Spleen (tissue), 11 donors: Measurements from ENCODE around the gene CNOT6. TPM values are rescaled to one million over a fixed set of nuclear protein-coding genes. Genes with fewer than 3 reads are reported as not detected.

Experiments
- DNase-seq: peaks from one replicate; pipeline ENCODE4 v3.0.0-alpha.2; 2020
- H3K27ac ChIP-seq, 8 donors: fragments of 200-600 bp; sonication (generic) in 7 of 8; 1 replicate in 4 of 8; 2 replicates in 4 of 8; pipeline versions ENCODE4 v1.5.0 to v1.8.0; 2016 to 2021; ENCODE audit warnings: inconsistent platforms in 4 of 8, mild to moderate bottlenecking in 4 of 8, moderate library complexity in 1 of 8
- H3K27me3 ChIP-seq, 7 donors: fragments of 200-600 bp; sonication (generic) in 6 of 7; replicated peaks in 1 of 7; 1 replicate in 4 of 7; 2 replicates in 3 of 7; pipeline versions ENCODE4 v1.5.0 to v1.8.0; 2016 to 2021; ENCODE audit warnings: inconsistent platforms in 3 of 7, mild to moderate bottlenecking in 1 of 7
- H3K36me3 ChIP-seq, 6 donors: fragments of 200-600 bp; sonication (generic) in 5 of 6; 1 replicate in 4 of 6; 2 replicates in 2 of 6; pipeline versions ENCODE4 v1.5.0 to v1.8.0; 2016 to 2021; ENCODE audit warnings: inconsistent platforms in 2 of 6
- H3K4me1 ChIP-seq, 6 donors: fragments of 200-600 bp; sonication (generic) in 5 of 6; 1 replicate in 3 of 6; 2 replicates in 3 of 6; pipeline versions ENCODE4 v1.5.0 to v1.8.0; 2016 to 2021; ENCODE audit warnings: inconsistent platforms in 3 of 6
- H3K4me3 ChIP-seq, 8 donors: fragments of 200-600 bp; sonication (generic) in 7 of 8; 1 replicate in 4 of 8; 2 replicates in 4 of 8; pipeline versions ENCODE4 v1.5.0 to v1.8.0; 2016 to 2021; ENCODE audit warnings: inconsistent platforms in 4 of 8, mild to moderate bottlenecking in 4 of 8, moderate library complexity in 2 of 8
- H3K9me3 ChIP-seq, 8 donors: fragments of 200-600 bp; sonication (generic) in 7 of 8; 1 replicate in 4 of 8; 2 replicates in 4 of 8; pipeline versions ENCODE4 v1.5.0 to v1.8.0; 2016 to 2021; ENCODE audit warnings: inconsistent platforms in 4 of 8
- CTCF ChIP-seq, 11 experiments: fragments of 200-600 bp in 7 of 11; fragments of 450-650 bp in 4 of 11; sonication (generic) in 4 of 11; IDR thresholded peaks in 8 of 11; conservative IDR thresholded peaks in 3 of 11; 1 replicate in 7 of 11; 2 replicates in 4 of 11; pipeline versions ENCODE4 v1.4.0 to v1.8.0; 2016 to 2021; ENCODE audit warnings: antibody characterized with exemption in 11 of 11, inconsistent platforms in 4 of 11, mild to moderate bottlenecking in 1 of 11
- POLR2A ChIP-seq, 3 donors: fragments of 450-650 bp; IDR thresholded peaks; one replicate each; pipeline ENCODE4 v1.5.1; 2017; ENCODE audit warnings: antibody characterized with exemption in 3 of 3, mild to moderate bottlenecking in 1 of 3
- POLR2AphosphoS5 ChIP-seq, 3 donors: sonication (generic); formaldehyde crosslinking; IDR thresholded peaks; one replicate each; pipeline ENCODE4 v1.5.1; 2017; ENCODE audit warnings: antibody characterized with exemption in 3 of 3
- WGBS, 5 donors: extraction: QIAGEN DNeasy Blood & Tissue Kit in 3 of 5; methylation state at CpG; one replicate each; pipeline versions ENCODE4 v1.1.5 to v1.1.7; 2013 to 2018; 5-methylcytosine and 5-hydroxymethylcytosine counted together
- intact Hi-C: fragments of 100-400 bp; cut with DNase I; formaldehyde crosslinking; loops from one replicate; pipeline ENCODE4 v1.15.0; 2023; ENCODE audit warnings: low total_unique reads
- polyA plus RNA-seq, 3 donors: library from polyadenylated mRNA; stranded (reverse); fragments of 200-250 nt; gene quantifications; one replicate each; pipeline ENCODE4 v1.2.1, GENCODE V29; 2013
- total RNA-seq, 7 donors: library from RNA; depleted of rRNA in 3 of 7; stranded (reverse); fragments of >200 nt in 3 of 7; fragmentation: NEBNext Ultra II Directional in 4 of 7; extraction: Animal tissue kit (Norgen Biotek cat#: 25700) in 4 of 7; gene quantifications; one replicate each; pipeline versions ENCODE4 v1.1.0 to v1.2.1, GENCODE V29; 2016 to 2021
- donor health status: healthy with polysubstance abuse.
- donor health status: DM: no; HTN: no; CAD: no; lungs with moderate emphysema.
- donor health status: DM: no; HTN: no; CAD: no.
- donor health status: Bipolar disorder and iron deficiency.
- donor health status: healthy.
- donor health status: DM: no; HTN: no; CAD: no.
- donor health status: DM: yes; HTN: yes; CAD: no.

The CNOT6 gene
- total and polyA plus RNA-seq, 10 donors, result 5.5 to 26.5 (median 21.6) TPM

GRCh38 chr5:180590543-180591310 is 96.5 kb downstream of the CNOT6 start:
- Histone ChIP-seq H3K27ac (peak overlapping the region in 2 of 8 donors; percentile 39 to 46), H3K4me3 (peak overlapping the region in 7 of 8 donors; percentile 16 to 58 (median 27)), H3K4me1 (peaks cover 5 to 28% (median 22%) of the 10 kb centered on the region in 6 donors), H3K27me3 (peaks cover 0 to 65% (median 28%) of the 10 kb centered on the region in 7 donors), H3K9me3 (peaks cover 0 to 1% (median 0%) of the 10 kb centered on the region in 8 donors), H3K36me3 (no peaks in the 10 kb centered on the region)
- intact Hi-C loops, result no loop called here
- WGBS, 5 donors, result 4 to 17% (median 5%) methylated on average over 6 to 63 of the region's 63 CpGs
- DNase-seq, result peak; percentile 75
- no peak for TF ChIP-seq POLR2AphosphoS5 (IDR thresholded peaks at IDR 0.05)
- TF ChIP-seq CTCF (IDR thresholded peaks at IDR 0.05 in 8 of 11, conservative IDR thresholded peaks at IDR 0.05 in 3 of 11), result no peak
- TF ChIP-seq POLR2A (IDR thresholded peaks at IDR 0.05), result no peak

- peak; percentile 83 for DNase-seq
- intact Hi-C loops, result no loop called here
- Histone ChIP-seq H3K27ac (peak within 1 kb of the TSS in 2 of 8 donors; percentile 39 to 46), H3K9me3 (no peaks in the 10 kb centered on the region), H3K4me1 (peaks cover 5 to 28% (median 22%) of the 10 kb centered on the region in 6 donors), H3K4me3 (peak within 1 kb of the TSS in 7 of 8 donors; percentile 16 to 58 (median 27)), H3K36me3 (no peaks in the 10 kb centered on the region), H3K27me3 (peaks cover 0 to 65% (median 28%) of the 10 kb centered on the region in 7 donors)
- WGBS, 5 donors, result 1 to 10% (median 7%) methylated on average over 22 to 60 of the region's 60 CpGs
- TF ChIP-seq POLR2A (IDR thresholded peaks at IDR 0.05) (no peak), POLR2AphosphoS5 (IDR thresholded peaks at IDR 0.05) (peak in 2 of 3 donors; percentile 66 to 68), CTCF (IDR thresholded peaks at IDR 0.05 in 8 of 11, conservative IDR thresholded peaks at IDR 0.05 in 3 of 11) (no peak)
Measured at GRCh38 chr5:180591311-180591887, 97.2 kb downstream of the CNOT6 start, which contains the start of gene SCGB3A1. Gene SCGB3A1, minus strand, starts transcription at chr5:180591499. Its CDS starts 37 bp downstream, at chr5:180591462.

GRCh38 chr5:180592176-180592575 is 98.0 kb downstream of the CNOT6 start:
- H3K36me3 ChIP-seq, result no peaks in the 10 kb centered on the region
- H3K9me3 ChIP-seq, result no peaks in the 10 kb centered on the region
- DNase-seq, result no peak
- H3K27me3 ChIP-seq, result peaks cover 0 to 65% (median 28%) of the 10 kb centered on the region in 7 donors
- TF ChIP-seq CTCF (IDR thresholded peaks at IDR 0.05 in 8 of 11, conservative IDR thresholded peaks at IDR 0.05 in 3 of 11) (no peak), POLR2A (IDR thresholded peaks at IDR 0.05) (no peak), POLR2AphosphoS5 (IDR thresholded peaks at IDR 0.05) (no peak)
- intact Hi-C loops, result no loop called here
- no peak overlapping the region for H3K27ac ChIP-seq
- no peak overlapping the region for H3K4me3 ChIP-seq
- H3K4me1 ChIP-seq, result peaks cover 5 to 28% (median 22%) of the 10 kb centered on the region in 6 donors
- 81 to 90% (median 87%) methylated on average over 10 of the region's 10 CpGs for WGBS, 5 donors
